Measurements from ENCODE around the gene GRID2IP.
"Not testable (repeated sequence)": the region's sequence is repeated elsewhere in the genome, so short reads cannot be mapped to it uniquely, and the experiment has no call there.

GRID2IP gene

DNA sequence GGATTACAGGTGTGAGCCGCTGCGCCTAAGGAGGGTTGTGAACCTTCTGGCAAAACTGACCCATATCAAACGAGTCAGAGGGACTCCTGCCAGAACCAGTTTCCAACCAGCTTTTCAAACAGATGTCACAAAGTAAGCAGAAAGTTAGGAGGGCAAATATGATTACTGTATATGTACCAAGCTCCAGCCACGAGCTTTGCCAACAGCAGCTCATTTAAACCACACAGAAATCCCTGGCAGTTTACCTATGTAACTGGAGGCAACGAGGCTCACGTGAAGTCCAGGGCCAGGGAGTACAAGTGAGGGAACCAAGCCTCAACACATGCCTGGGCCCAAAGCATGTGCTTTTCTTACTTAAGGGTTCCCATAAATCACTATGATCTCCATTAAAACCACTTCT is 91.0 kb downstream of the GRID2IP start:
- H2AFZ ChIP-seq (ENCODE audit: low read depth, low read length, severe bottlenecking): no peak overlapping the region
- H3K79me2 ChIP-seq (ENCODE audit: insufficient read depth, low read length): no peaks in the 10 kb centered on the region
- no peaks in the 10 kb centered on the region for H3K27me3 ChIP-seq (ENCODE audit: low read length)
- H3K4me2 ChIP-seq (ENCODE audit: low read depth, low read length, poor library complexity, severe bottlenecking): no peak overlapping the region
- no peaks in the 10 kb centered on the region for H4K20me1 ChIP-seq (ENCODE audit: low read depth, low read length)
- TF ChIP-seq EZH2phosphoT487 (conservative IDR thresholded peaks at IDR 0.05; ENCODE audit: low read length): no peak
- TF ChIP-seq CTCF (IDR thresholded peaks at IDR 0.05; ENCODE audit: insufficient read depth, low read length, poor library complexity, severe bottlenecking): no peak
- no peak overlapping the region for H3K27ac ChIP-seq (ENCODE audit: low read depth, low read length)
- H3K9me3 ChIP-seq (ENCODE audit: insufficient read depth, low read length): no peaks in the 10 kb centered on the region
- H3K4me3 ChIP-seq (ENCODE audit: insufficient read depth, low read length, poor library complexity, severe bottlenecking): no peak overlapping the region
- H3K9me2 ChIP-seq (replicated peaks; ENCODE audit: insufficient read depth, low read length): no peaks in the 10 kb centered on the region
- H3K9ac ChIP-seq (ENCODE audit: low read length): no peak overlapping the region
- peaks cover 19% of the 10 kb centered on the region for H3K36me3 ChIP-seq (ENCODE audit: low read length)
- peaks cover 11% of the 10 kb centered on the region for H3F3A ChIP-seq (ENCODE audit: insufficient read depth)

- not testable (repeated sequence) for H3K79me2 ChIP-seq (ENCODE audit: insufficient read depth, low read length); H3K9me2 ChIP-seq (replicated peaks; ENCODE audit: insufficient read depth, low read length); H3K27ac ChIP-seq (ENCODE audit: low read depth, low read length); H3K4me2 ChIP-seq (ENCODE audit: low read depth, low read length, poor library complexity, severe bottlenecking); H3K9ac ChIP-seq (ENCODE audit: low read length); H2AFZ ChIP-seq (ENCODE audit: low read depth, low read length, severe bottlenecking); H3K27me3 ChIP-seq (ENCODE audit: low read length); H3K4me3 ChIP-seq (ENCODE audit: insufficient read depth, low read length, poor library complexity, severe bottlenecking); H3K9me3 ChIP-seq (ENCODE audit: insufficient read depth, low read length); H4K20me1 ChIP-seq (ENCODE audit: low read depth, low read length)
- Histone ChIP-seq H3F3A (ENCODE audit: insufficient read depth) (peaks cover 13% of the 10 kb centered on the region), H3K36me3 (ENCODE audit: low read length) (peaks cover 19% of the 10 kb centered on the region)
Observed at GRCh38 chr7:6458676-6459075, 92.6 kb downstream of the GRID2IP start.

- Histone ChIP-seq H3K79me2 (ENCODE audit: insufficient read depth, low read length) (no peaks in the 10 kb centered on the region; the same call in 1 of the 2 replicates), H4K20me1 (ENCODE audit: low read depth, low read length) (no peaks in the 10 kb centered on the region), H3K9me2 (replicated peaks; ENCODE audit: insufficient read depth, low read length) (no peaks in the 10 kb centered on the region), H3K27me3 (ENCODE audit: low read length) (no peaks in the 10 kb centered on the region), H3K4me3 (ENCODE audit: insufficient read depth, low read length, poor library complexity, severe bottlenecking) (no peak overlapping the region), H3K36me3 (ENCODE audit: low read length) (no peaks in the 10 kb centered on the region), H3K27ac (ENCODE audit: low read depth, low read length) (no peak overlapping the region), H3F3A (ENCODE audit: insufficient read depth) (0 out of 2 replicates have a peak, but pooled peaks cover 3% of the 10 kb centered on the region), H3K9me3 (ENCODE audit: insufficient read depth, low read length) (no peaks in the 10 kb centered on the region), H2AFZ (ENCODE audit: low read depth, low read length, severe bottlenecking) (no peak overlapping the region), H3K9ac (ENCODE audit: low read length) (no peak overlapping the region), H3K4me2 (ENCODE audit: low read depth, low read length, poor library complexity, severe bottlenecking) (no peak overlapping the region)
- TF ChIP-seq CTCF (IDR thresholded peaks at IDR 0.05; ENCODE audit: insufficient read depth, low read length, poor library complexity, severe bottlenecking) (no peak), EZH2phosphoT487 (conservative IDR thresholded peaks at IDR 0.05; ENCODE audit: low read length) (no peak)
Observed at GRCh38 chr7:6453734-6454133, 97.5 kb downstream of the GRID2IP start.

DNA sequence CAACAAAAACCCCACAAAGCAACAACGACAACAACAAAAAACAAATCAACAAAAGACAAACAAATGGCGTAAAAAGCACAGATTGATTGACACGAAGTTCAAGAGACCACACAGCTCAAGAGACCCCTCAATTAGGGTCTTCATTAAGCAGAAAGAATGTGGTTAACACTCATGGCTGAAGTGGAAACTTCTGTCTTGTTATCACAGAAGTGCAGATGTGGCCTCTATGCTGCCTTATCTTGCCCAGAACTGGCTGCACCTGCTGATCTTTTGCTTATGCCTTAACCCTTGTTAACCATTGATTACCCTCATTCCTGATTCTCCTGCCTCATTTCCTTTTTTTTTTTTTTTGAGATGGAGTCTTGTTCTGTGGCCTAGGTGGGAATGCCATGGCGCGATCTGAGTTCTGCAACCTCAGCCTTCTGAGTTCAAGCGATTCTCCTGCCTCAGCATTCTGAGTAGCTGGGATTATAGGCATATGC is 100.0 kb downstream of the GRID2IP start:
- TF ChIP-seq CTCF (IDR thresholded peaks at IDR 0.05; ENCODE audit: insufficient read depth, low read length, poor library complexity, severe bottlenecking): no peak
- TF ChIP-seq EZH2phosphoT487 (conservative IDR thresholded peaks at IDR 0.05; ENCODE audit: low read length): no peak
- H3F3A ChIP-seq (ENCODE audit: insufficient read depth): 0 out of 2 replicates have a peak, but pooled peaks cover 3% of the 10 kb centered on the region
- no peak overlapping the region for H3K4me2 ChIP-seq (ENCODE audit: low read depth, low read length, poor library complexity, severe bottlenecking)
- H3K36me3 ChIP-seq (ENCODE audit: low read length): no peaks in the 10 kb centered on the region
- H3K4me3 ChIP-seq (ENCODE audit: insufficient read depth, low read length, poor library complexity, severe bottlenecking): no peak overlapping the region
- H3K27ac ChIP-seq (ENCODE audit: low read depth, low read length): no peak overlapping the region
- H3K9ac ChIP-seq (ENCODE audit: low read length): no peak overlapping the region
- no peaks in the 10 kb centered on the region for H3K9me3 ChIP-seq (ENCODE audit: insufficient read depth, low read length)
- H3K9me2 ChIP-seq (replicated peaks; ENCODE audit: insufficient read depth, low read length): no peaks in the 10 kb centered on the region
- no peaks in the 10 kb centered on the region for H4K20me1 ChIP-seq (ENCODE audit: low read depth, low read length)
- H3K27me3 ChIP-seq (ENCODE audit: low read length): no peaks in the 10 kb centered on the region
- peaks cover 19% of the 10 kb centered on the region for H3K79me2 ChIP-seq (ENCODE audit: insufficient read depth, low read length)
- H2AFZ ChIP-seq (ENCODE audit: low read depth, low read length, severe bottlenecking): no peak overlapping the region

DNA sequence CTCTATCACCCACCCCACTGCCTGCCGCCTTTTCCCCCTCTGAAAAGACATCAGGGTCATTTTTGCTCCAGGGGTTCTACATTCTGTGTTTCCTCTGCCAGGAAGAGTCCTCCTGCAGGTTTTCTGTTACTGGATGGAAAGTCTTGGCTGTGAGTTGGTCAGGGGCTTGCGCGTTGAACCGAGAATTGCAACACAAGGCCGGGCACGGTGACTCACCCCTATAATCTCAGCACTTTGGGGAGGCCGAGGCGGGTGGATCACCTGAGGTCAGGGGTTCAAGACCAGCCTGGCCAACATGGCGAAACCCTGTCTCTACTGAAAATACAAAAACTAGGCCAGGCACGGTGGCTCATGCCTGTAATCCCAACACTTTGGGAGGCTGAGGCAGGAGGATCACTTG is 100.7 kb downstream of the GRID2IP start:
- not testable (repeated sequence) for H4K20me1 ChIP-seq (ENCODE audit: low read depth, low read length); H3F3A ChIP-seq (ENCODE audit: insufficient read depth); H3K36me3 ChIP-seq (ENCODE audit: low read length); H3K9me2 ChIP-seq (replicated peaks; ENCODE audit: insufficient read depth, low read length); H2AFZ ChIP-seq (ENCODE audit: low read depth, low read length, severe bottlenecking); H3K9me3 ChIP-seq (ENCODE audit: insufficient read depth, low read length); H3K9ac ChIP-seq (ENCODE audit: low read length); H3K4me3 ChIP-seq (ENCODE audit: insufficient read depth, low read length, poor library complexity, severe bottlenecking); H3K27me3 ChIP-seq (ENCODE audit: low read length); H3K4me2 ChIP-seq (ENCODE audit: low read depth, low read length, poor library complexity, severe bottlenecking); H3K27ac ChIP-seq (ENCODE audit: low read depth, low read length)
- peaks cover 25% of the 10 kb centered on the region for H3K79me2 ChIP-seq (ENCODE audit: insufficient read depth, low read length)

- not testable (repeated sequence) for H3K4me3 ChIP-seq (ENCODE audit: insufficient read depth, low read length, poor library complexity, severe bottlenecking); H3K27me3 ChIP-seq (ENCODE audit: low read length); H3K9ac ChIP-seq (ENCODE audit: low read length); H3K36me3 ChIP-seq (ENCODE audit: low read length); H3K27ac ChIP-seq (ENCODE audit: low read depth, low read length); H3K4me2 ChIP-seq (ENCODE audit: low read depth, low read length, poor library complexity, severe bottlenecking); H4K20me1 ChIP-seq (ENCODE audit: low read depth, low read length); H3K9me2 ChIP-seq (replicated peaks; ENCODE audit: insufficient read depth, low read length); H2AFZ ChIP-seq (ENCODE audit: low read depth, low read length, severe bottlenecking); H3F3A ChIP-seq (ENCODE audit: insufficient read depth); H3K9me3 ChIP-seq (ENCODE audit: insufficient read depth, low read length)
- peaks cover 32% of the 10 kb centered on the region for H3K79me2 ChIP-seq (ENCODE audit: insufficient read depth, low read length)
Observed at GRCh38 chr7:6449884-6450283, 101.4 kb downstream of the GRID2IP start.

Data from SU-DHL-6 (cell line).